OCI-LY3 (cell line): ENCODE data around the gene MEOX1.

Experiments used
- H2AFZ ChIP-seq: fragments of 200-600, 300-600 bp; shearing (Covaris generic); 2 replicates; pipeline ENCODE4 v1.6.0; 2014; ENCODE audit warnings: antibody characterized with exemption, low read depth, low read length
- H3K27ac ChIP-seq: fragments of 200-600, 300-600 bp; sonication (generic); 2 replicates; pipeline ENCODE4 v1.5.1; 2014; ENCODE audit warnings: mild to moderate bottlenecking, low read length, moderate library complexity, mixed read lengths
- H3K27me3 ChIP-seq: fragments of 200-600, 300-600 bp; sonication (generic); 2 replicates; pipeline ENCODE4 v1.6.1; 2014; ENCODE audit warnings: low read depth, low read length, mixed read lengths
- H3K36me3 ChIP-seq: fragments of 200-600, 300-600 bp; sonication (generic); replicated peaks from 2 replicates; pipeline ENCODE3; 2014; ENCODE audit warnings: low read depth, low read length, mixed read lengths
- H3K4me1 ChIP-seq: fragments of 300-600, 200-600 bp; sonication (generic); 2 replicates; pipeline ENCODE4 v1.6.1; 2014; ENCODE audit warnings: low read length, mixed read lengths
- H3K4me2 ChIP-seq: fragments of 200-600, 300-600 bp; sonication (generic); 2 replicates; pipeline ENCODE4 v1.6.1; 2014; ENCODE audit warnings: low read length, mixed read lengths
- H3K4me3 ChIP-seq: fragments of 300-600, 200-600 bp; sonication (generic); 2 replicates; pipeline ENCODE4 v1.5.1; 2014; ENCODE audit warnings: antibody characterized with exemption, mild to moderate bottlenecking, low read length, moderate library complexity
- H3K79me2 ChIP-seq: fragments of 300-600, 200-600 bp; shearing (Covaris generic); 2 replicates; pipeline ENCODE4 v1.6.1; 2014; ENCODE audit warnings: mild to moderate bottlenecking, low read length, mixed read lengths
- H3K9ac ChIP-seq: fragments of 300-600, 200-600 bp; shearing (Covaris generic); 2 replicates; pipeline ENCODE4 v1.6.0; 2014; ENCODE audit warnings: mild to moderate bottlenecking, low read length, moderate library complexity
- H3K9me3 ChIP-seq: fragments of 200-600, 300-600 bp; shearing (Covaris generic); 2 replicates; pipeline ENCODE4 v1.6.1; 2014; ENCODE audit warnings: low read length, mixed read lengths; ENCODE audit not compliant: insufficient read depth
- H4K20me1 ChIP-seq: fragments of 200-600, 300-600 bp; sonication (generic); 2 replicates; pipeline ENCODE4 v1.6.1; 2016; ENCODE audit warnings: low read length, mixed read lengths; ENCODE audit not compliant: insufficient read depth
- EZH2phosphoT487 ChIP-seq: fragments of 200-600 bp; shearing (Covaris generic); IDR thresholded peaks from 2 replicates; pipeline ENCODE4 v1.6.1; 2018; ENCODE audit warnings: antibody characterized with exemption, mixed run types, low read depth
- TF ChIP-seq, protein P1 (sequence below): fragments of 200-600, 300-600 bp; sonication (generic); IDR thresholded peaks from 2 replicates; pipeline ENCODE4 v1.5.1; 2014; ENCODE audit warnings: antibody characterized with exemption, low read length, low read depth

Gene MEOX1

DNA sequence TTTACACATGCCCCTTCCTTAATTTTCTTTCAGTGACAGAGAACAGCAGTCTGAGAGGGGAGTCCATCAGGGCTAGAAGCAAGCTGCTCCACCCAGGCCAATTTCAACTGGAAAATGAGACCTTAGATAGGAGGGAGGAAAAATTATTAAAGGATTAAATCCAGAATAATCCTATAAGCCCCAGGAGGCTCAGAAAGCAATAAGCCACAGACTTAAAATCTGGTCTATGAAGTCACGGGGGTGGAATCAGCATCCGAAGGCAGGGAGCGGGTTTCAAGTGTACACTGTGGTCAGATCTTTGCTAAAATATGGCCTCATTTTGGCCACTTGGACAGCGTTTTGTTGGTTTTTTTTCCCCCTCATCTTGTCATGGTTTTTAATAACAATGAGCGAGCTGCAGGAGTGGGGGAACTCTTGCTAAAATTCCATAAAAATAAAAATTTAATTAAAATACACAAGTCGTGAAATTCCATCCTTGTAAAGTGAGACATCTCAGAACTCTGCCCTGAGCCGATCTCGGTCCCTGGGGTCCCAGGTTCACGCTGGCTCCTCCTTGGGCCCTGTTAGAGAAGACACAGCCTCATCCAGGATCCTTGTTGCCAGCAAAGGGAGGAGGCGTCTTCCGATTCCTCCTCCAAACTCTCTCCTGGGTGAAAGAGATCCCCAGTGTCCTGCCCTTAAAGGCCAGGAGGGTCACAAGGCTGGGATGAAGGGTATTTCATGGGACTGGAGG, 63.9 kb downstream of the MEOX1 start:
- Histone ChIP-seq H3K4me3 (no peak overlapping the region), H4K20me1 (no peaks in the 10 kb centered on the region), H3K27me3 (no peaks in the 10 kb centered on the region), H3K4me2 (no peak overlapping the region), H3K27ac (no peak overlapping the region), H3K4me1 (peaks cover 12% of the 10 kb centered on the region), H3K9ac (no peak overlapping the region), H3K9me3 (no peaks in the 10 kb centered on the region), H3K79me2 (no peaks in the 10 kb centered on the region), H3K36me3 (no peaks in the 10 kb centered on the region), H2AFZ (no peak overlapping the region)
- no peak for TF ChIP-seq EZH2phosphoT487
- TF ChIP-seq, protein P1, sequence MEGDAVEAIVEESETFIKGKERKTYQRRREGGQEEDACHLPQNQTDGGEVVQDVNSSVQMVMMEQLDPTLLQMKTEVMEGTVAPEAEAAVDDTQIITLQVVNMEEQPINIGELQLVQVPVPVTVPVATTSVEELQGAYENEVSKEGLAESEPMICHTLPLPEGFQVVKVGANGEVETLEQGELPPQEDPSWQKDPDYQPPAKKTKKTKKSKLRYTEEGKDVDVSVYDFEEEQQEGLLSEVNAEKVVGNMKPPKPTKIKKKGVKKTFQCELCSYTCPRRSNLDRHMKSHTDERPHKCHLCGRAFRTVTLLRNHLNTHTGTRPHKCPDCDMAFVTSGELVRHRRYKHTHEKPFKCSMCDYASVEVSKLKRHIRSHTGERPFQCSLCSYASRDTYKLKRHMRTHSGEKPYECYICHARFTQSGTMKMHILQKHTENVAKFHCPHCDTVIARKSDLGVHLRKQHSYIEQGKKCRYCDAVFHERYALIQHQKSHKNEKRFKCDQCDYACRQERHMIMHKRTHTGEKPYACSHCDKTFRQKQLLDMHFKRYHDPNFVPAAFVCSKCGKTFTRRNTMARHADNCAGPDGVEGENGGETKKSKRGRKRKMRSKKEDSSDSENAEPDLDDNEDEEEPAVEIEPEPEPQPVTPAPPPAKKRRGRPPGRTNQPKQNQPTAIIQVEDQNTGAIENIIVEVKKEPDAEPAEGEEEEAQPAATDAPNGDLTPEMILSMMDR = no peak

DNA sequence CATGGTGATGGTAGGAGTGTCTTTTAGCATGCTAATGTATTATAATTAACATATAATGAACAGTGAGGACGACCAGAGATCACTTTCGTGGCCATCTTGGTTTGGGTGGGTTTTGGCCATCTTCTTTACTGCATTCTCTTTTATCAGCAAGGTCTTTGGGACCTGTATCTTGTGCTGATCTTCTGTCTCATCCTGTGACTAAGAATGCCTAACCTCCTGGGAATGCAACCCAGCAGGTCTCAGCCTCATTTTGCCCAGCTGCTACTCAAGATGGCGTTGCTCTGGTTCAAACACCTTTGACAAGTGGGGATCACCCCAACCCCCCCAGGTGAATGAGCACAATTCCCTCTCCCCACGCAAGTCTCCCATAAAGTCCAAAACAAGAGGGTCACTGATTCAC, 66.3 kb downstream of the MEOX1 start:
- Histone ChIP-seq H3K4me2 (no peak overlapping the region), H3K27ac (no peak overlapping the region), H3K79me2 (no peaks in the 10 kb centered on the region), H2AFZ (no peak overlapping the region), H3K36me3 (no peaks in the 10 kb centered on the region), H3K4me1 (peaks cover 12% of the 10 kb centered on the region), H3K27me3 (no peaks in the 10 kb centered on the region), H4K20me1 (no peaks in the 10 kb centered on the region), H3K9ac (no peak overlapping the region), H3K9me3 (no peaks in the 10 kb centered on the region), H3K4me3 (no peak overlapping the region)
- TF ChIP-seq, protein P1 = no peak
- TF ChIP-seq EZH2phosphoT487 = no peak

DNA sequence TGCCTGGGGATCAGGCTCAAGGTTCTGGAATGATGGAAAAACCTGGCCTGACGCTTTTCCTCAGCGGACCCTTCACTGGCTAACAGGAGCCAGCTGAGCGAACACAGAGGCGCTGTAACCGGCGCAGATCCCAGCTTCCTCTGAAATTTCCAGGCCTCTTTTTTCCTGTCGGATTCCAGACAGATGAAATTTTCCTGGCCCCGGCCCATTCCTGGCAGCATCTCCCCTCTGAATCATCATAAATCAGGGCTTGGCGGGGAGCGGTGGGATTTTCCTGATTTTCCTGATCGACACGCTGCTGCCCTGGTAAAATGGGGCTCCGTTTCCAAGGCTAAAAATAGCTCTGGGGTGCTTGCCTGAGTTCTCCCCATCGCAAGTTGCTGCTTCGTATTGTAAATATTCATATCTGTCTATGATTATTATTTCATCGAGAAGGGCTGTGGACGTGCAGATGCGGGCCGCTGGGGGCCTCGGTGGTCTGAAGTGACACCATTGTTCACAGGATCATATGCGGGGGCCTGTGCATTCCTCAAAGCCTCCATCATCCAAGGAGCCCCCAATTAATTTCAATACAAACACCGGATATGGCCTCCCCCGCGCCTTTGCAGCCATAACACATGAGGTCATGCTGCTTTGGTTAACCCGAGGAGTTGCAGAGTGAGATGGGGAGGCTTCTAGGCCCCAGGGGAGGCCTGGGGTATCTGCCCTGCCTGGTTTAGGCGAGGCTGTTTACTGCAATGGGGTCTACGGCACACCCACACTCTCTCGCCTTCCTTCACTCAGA, 69.8 kb downstream of the MEOX1 start:
- Histone ChIP-seq H3K4me2 (no peak overlapping the region), H3K79me2 (no peaks in the 10 kb centered on the region), H4K20me1 (no peaks in the 10 kb centered on the region), H3K27me3 (no peaks in the 10 kb centered on the region), H3K9me3 (no peaks in the 10 kb centered on the region), H2AFZ (no peak overlapping the region), H3K27ac (no peak overlapping the region), H3K4me1 (peaks cover 12% of the 10 kb centered on the region), H3K9ac (no peak overlapping the region), H3K4me3 (no peak overlapping the region), H3K36me3 (no peaks in the 10 kb centered on the region)
- TF ChIP-seq EZH2phosphoT487 = no peak
- TF ChIP-seq, protein P1 = no peak

DNA sequence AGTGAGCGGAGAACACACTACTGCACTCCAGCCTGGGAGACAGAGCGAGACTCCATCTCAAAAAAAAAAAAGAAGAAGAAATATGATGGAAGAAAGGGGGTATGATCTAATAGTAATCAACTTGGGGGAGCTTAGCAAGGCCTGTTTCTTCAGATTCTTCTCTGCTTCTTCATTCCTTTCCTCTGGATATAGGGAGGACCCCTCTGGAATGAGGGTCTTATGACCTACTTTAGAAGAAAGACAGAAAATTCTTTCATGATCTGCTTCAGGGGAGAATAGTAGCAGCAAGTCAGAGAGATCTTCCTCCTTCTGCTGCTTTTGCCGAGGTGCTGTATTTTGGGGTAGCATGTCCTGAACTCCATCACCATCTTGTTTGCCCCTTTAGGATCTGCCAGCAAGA, 70.7 kb downstream of the MEOX1 start:
- H3K27ac ChIP-seq = no peak overlapping the region
- H3K27me3 ChIP-seq = no peaks in the 10 kb centered on the region
- H3K9me3 ChIP-seq = no peaks in the 10 kb centered on the region
- peaks cover 12% of the 10 kb centered on the region for H3K4me1 ChIP-seq
- H3K79me2 ChIP-seq = no peaks in the 10 kb centered on the region
- no peaks in the 10 kb centered on the region for H3K36me3 ChIP-seq
- H3K4me2 ChIP-seq = no peak overlapping the region
- no peak overlapping the region for H3K9ac ChIP-seq
- H2AFZ ChIP-seq = no peak overlapping the region
- H4K20me1 ChIP-seq = no peaks in the 10 kb centered on the region
- TF ChIP-seq EZH2phosphoT487 = no peak
- TF ChIP-seq, protein P1 = no peak
- H3K4me3 ChIP-seq = no peak overlapping the region
